ENCODE measurements around the gene DBX2. TPM values are rescaled to one million over a fixed set of nuclear protein-coding genes. Genes with fewer than 3 reads are reported as not detected.
"Not testable (repeated sequence)": the region's sequence is repeated elsewhere in the genome, so short reads cannot be mapped to it uniquely, and the experiment has no call there.

Gene DBX2
- total and polyA plus RNA-seq, 9 donors = 0.04 to 0.38 (median 0.17) TPM; not detected in 3

DNA sequence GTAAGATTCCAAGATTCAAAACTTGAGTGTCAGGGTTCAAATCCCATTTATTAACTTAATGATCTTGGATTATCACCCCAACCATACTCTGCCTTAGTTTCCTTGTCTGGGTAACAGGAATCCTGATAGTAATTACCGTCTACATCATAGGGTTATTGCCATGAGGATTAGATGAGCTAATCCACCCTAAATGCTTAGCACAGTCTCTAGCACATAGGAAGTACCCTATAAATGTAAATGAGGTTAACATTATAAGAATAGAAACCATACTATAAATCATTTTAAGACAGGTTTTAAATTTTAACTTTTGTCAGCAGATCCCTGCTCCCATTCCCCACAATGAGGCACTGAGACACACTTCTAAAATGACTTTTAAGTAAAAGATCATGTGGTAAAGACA lies 36.5 kb downstream of the DBX2 start:
- Histone ChIP-seq H3K4me3 (ENCODE audit: low read length) (no peak overlapping the region), H3K27me3 (ENCODE audit: control insufficient read depth, insufficient read depth, low read length) (no peaks in the 10 kb centered on the region), H3K4me1 (ENCODE audit: control insufficient read depth, insufficient read depth, low read length) (no peaks in the 10 kb centered on the region), H3K9me3 (replicated peaks; ENCODE audit: control insufficient read depth, low read depth, low read length) (no peaks in the 10 kb centered on the region), H3K36me3 (ENCODE audit: control insufficient read depth, insufficient read depth, low read length) (no peaks in the 10 kb centered on the region), H3K27ac (ENCODE audit: low read length) (no peak overlapping the region)
- no peak for DNase-seq
- no CpG with 5 or more reads among the region's 1 CpG for WGBS (ENCODE audit: insufficient coverage)

DNA sequence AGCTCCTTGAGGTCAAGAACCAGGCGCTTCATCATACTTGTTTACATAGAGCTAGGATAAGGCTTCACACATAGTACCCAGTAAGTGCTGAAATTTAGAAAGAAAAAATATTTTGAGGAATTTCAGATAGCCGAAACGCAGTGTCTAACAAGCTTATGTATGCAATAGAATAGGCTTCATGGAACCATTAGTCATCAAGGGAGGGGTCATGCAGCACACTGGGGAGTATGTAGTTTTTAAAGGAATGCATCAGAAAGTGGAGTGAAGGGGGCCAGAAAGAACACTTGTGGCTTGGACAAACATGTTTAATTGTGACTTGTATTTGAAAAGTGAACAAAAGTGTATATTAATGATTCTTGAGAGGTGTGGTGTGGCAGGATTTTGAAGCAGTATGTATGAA lies 38.1 kb downstream of the DBX2 start:
- Histone ChIP-seq H3K27me3 (ENCODE audit: control insufficient read depth, insufficient read depth, low read length) (no peaks in the 10 kb centered on the region), H3K4me3 (ENCODE audit: low read length) (no peak overlapping the region), H3K36me3 (ENCODE audit: control insufficient read depth, insufficient read depth, low read length) (no peaks in the 10 kb centered on the region), H3K9me3 (replicated peaks; ENCODE audit: control insufficient read depth, low read depth, low read length) (no peaks in the 10 kb centered on the region), H3K4me1 (ENCODE audit: control insufficient read depth, insufficient read depth, low read length) (no peaks in the 10 kb centered on the region), H3K27ac (ENCODE audit: low read length) (no peak overlapping the region)
- 88% methylated on average over 2 of the region's 3 CpGs for WGBS (ENCODE audit: insufficient coverage)
- no peak for DNase-seq

DNA sequence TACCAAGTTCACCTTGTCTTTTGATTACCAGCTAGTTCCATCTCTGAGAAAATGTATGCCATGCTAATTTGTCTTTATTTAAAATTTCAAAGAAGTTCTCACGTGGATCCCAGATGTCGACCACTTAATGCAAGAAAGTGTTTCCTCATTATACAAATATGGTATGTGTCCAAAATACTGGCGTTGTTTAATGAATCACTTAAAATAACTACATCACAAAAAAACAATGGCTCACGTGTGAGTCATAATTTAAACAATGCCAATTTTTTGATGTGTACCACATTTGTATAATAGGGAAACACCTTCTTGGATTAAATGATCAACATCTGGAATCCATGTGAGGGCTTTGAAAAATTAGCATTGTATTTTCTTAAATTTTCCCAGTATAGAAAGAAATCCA lies 40.8 kb downstream of the DBX2 start:
- no peak overlapping the region for H3K27ac ChIP-seq (ENCODE audit: low read length)
- DNase-seq = no peak
- no peaks in the 10 kb centered on the region for H3K36me3 ChIP-seq (ENCODE audit: control insufficient read depth, insufficient read depth, low read length)
- no peaks in the 10 kb centered on the region for H3K27me3 ChIP-seq (ENCODE audit: control insufficient read depth, insufficient read depth, low read length)
- no peaks in the 10 kb centered on the region for H3K4me1 ChIP-seq (ENCODE audit: control insufficient read depth, insufficient read depth, low read length)
- WGBS (ENCODE audit: insufficient coverage) = no CpG with 5 or more reads among the region's 4 CpGs
- H3K9me3 ChIP-seq (replicated peaks; ENCODE audit: control insufficient read depth, low read depth, low read length) = no peaks in the 10 kb centered on the region
- H3K4me3 ChIP-seq (ENCODE audit: low read length) = no peak overlapping the region

DNA sequence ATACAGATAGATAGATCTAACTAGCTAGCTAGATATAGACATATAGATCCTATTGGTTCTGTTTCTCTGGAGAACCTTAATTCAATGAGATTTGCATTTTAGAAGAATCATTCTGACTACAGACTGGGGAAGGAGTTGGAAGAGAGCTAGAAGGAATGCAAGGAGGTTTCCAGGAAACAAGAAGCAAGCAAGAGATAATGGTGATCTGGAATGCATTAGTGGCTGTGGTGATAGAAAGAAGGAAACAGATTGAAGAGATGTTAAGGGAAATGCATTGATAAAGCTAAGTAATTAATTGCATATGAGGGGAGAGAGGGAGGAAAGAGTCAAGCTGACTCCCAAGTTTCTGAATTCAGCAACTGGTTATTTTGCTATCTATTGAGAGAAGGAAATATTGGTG lies 42.7 kb downstream of the DBX2 start:
- no peaks in the 10 kb centered on the region for H3K4me1 ChIP-seq (ENCODE audit: control insufficient read depth, insufficient read depth, low read length)
- H3K4me3 ChIP-seq (ENCODE audit: low read length) = no peak overlapping the region
- DNase-seq = peak; percentile 24
- no peaks in the 10 kb centered on the region for H3K27me3 ChIP-seq (ENCODE audit: control insufficient read depth, insufficient read depth, low read length)
- no peaks in the 10 kb centered on the region for H3K36me3 ChIP-seq (ENCODE audit: control insufficient read depth, insufficient read depth, low read length)
- no peak overlapping the region for H3K27ac ChIP-seq (ENCODE audit: low read length)
- no peaks in the 10 kb centered on the region for H3K9me3 ChIP-seq (replicated peaks; ENCODE audit: control insufficient read depth, low read depth, low read length)

DNA sequence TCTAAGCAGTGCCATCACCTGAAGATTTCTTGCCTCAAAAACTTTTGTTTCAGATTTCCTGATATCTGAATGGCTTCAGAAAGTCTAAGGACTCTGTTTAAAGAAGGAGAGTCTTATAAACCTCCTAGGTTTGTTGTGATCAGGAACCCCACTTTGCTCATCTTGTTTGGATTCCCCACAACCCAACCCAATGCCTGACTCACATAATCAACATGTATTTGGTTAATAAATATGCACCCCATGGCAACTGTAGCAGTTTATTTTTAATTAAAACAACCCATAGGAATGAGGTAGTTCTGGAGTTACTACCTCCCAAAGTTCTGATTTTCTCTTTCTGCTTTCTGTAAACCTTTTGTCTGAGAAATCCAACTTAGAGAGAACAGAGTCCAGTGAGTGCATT lies 51.5 kb downstream of the DBX2 start:
- no peaks in the 10 kb centered on the region for H3K27me3 ChIP-seq (ENCODE audit: control insufficient read depth, insufficient read depth, low read length)
- H3K27ac ChIP-seq (ENCODE audit: low read length) = no peak overlapping the region
- no peak overlapping the region for H3K4me3 ChIP-seq (ENCODE audit: low read length)
- H3K9me3 ChIP-seq (replicated peaks; ENCODE audit: control insufficient read depth, low read depth, low read length) = no peaks in the 10 kb centered on the region
- no peaks in the 10 kb centered on the region for H3K36me3 ChIP-seq (ENCODE audit: control insufficient read depth, insufficient read depth, low read length)
- no peak for DNase-seq
- no peaks in the 10 kb centered on the region for H3K4me1 ChIP-seq (ENCODE audit: control insufficient read depth, insufficient read depth, low read length)

DNA sequence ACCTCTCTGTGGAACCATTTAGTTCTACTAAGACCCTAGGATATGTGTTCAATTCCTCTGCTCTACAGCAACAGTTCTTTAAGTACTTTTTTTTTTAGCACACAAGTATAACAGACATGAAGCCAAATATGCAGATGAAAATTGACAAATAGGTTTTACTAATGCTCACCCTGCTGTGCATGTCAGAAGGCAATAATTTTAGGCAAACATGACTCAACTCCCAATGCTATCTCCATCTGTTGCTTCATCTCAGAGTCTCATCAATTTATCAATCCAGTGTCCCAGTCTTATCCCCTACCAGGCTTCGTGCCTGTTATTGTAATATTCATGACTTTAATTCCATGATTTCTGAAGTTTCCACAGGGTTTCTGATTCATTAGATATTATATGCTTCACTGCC lies 57.7 kb downstream of the DBX2 start:
- no CpG with 5 or more reads among the region's 1 CpG for WGBS (ENCODE audit: insufficient coverage)
- no peaks in the 10 kb centered on the region for H3K4me1 ChIP-seq (ENCODE audit: control insufficient read depth, insufficient read depth, low read length)

DNA sequence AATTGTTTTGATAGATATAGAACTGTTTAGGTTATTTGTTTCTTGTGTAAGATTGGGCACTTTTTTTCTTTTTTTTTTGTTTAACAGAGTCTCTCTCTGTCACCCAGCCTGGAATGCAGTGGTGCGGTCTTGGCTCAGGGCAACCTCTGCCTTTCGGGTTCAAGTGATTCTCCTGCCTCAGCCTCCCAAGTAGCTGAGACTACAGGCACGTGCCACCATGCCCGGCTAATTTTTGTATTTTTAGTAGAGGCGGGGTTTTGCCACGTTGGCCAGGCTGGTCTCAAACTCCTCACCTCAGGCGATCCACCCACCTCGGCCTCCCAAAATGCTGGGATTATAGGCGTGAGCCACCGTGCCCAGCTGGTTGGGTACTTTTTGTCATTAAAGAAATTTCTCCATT lies 66.0 kb downstream of the DBX2 start:
- not testable (repeated sequence) for H3K27ac ChIP-seq (ENCODE audit: low read length); H3K9me3 ChIP-seq (replicated peaks; ENCODE audit: control insufficient read depth, low read depth, low read length); H3K4me1 ChIP-seq (ENCODE audit: control insufficient read depth, insufficient read depth, low read length); H3K4me3 ChIP-seq (ENCODE audit: low read length); DNase-seq; H3K36me3 ChIP-seq (ENCODE audit: control insufficient read depth, insufficient read depth, low read length); H3K27me3 ChIP-seq (ENCODE audit: control insufficient read depth, insufficient read depth, low read length)
- 90% methylated on average over 4 of the region's 10 CpGs for WGBS (ENCODE audit: insufficient coverage)

More for the DNA sequence above, 57.7 kb downstream of the DBX2 start:
- Histone ChIP-seq H3K9me3 (replicated peaks; ENCODE audit: control insufficient read depth, low read depth, low read length) (peaks cover 3% of the 10 kb centered on the region), H3K27ac (ENCODE audit: low read length) (no peak overlapping the region), H3K36me3 (ENCODE audit: control insufficient read depth, insufficient read depth, low read length) (no peaks in the 10 kb centered on the region), H3K27me3 (ENCODE audit: control insufficient read depth, insufficient read depth, low read length) (no peaks in the 10 kb centered on the region), H3K4me3 (ENCODE audit: low read length) (no peak overlapping the region)
- DNase-seq = no peak

DNA sequence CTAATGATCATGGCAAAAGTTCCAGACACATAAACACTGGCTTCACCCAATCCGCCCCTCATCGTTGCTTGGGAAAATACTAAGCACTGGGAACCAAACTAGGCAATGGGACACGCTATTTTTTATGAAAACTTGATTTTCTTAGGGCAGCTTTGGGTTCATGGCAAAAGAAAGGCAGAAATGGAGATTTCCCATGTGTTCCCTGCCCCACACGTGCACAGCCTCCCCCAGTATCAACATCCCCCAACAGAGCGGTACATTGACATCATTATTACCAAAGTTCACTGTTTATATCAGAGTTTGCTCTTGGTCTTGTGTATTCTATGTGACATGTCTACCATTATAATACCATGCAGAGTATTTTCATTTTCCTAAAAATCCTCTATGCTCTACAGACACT lies 71.0 kb downstream of the DBX2 start:
- Histone ChIP-seq H3K27me3 (ENCODE audit: control insufficient read depth, insufficient read depth, low read length) (no peaks in the 10 kb centered on the region), H3K4me1 (ENCODE audit: control insufficient read depth, insufficient read depth, low read length) (no peaks in the 10 kb centered on the region), H3K36me3 (ENCODE audit: control insufficient read depth, insufficient read depth, low read length) (no peaks in the 10 kb centered on the region), H3K9me3 (replicated peaks; ENCODE audit: control insufficient read depth, low read depth, low read length) (no peaks in the 10 kb centered on the region), H3K27ac (ENCODE audit: low read length) (no peak overlapping the region), H3K4me3 (ENCODE audit: low read length) (no peak overlapping the region)
- WGBS (ENCODE audit: insufficient coverage) = 84% methylated on average over 3 of the region's 5 CpGs
- DNase-seq = no peak

DNA sequence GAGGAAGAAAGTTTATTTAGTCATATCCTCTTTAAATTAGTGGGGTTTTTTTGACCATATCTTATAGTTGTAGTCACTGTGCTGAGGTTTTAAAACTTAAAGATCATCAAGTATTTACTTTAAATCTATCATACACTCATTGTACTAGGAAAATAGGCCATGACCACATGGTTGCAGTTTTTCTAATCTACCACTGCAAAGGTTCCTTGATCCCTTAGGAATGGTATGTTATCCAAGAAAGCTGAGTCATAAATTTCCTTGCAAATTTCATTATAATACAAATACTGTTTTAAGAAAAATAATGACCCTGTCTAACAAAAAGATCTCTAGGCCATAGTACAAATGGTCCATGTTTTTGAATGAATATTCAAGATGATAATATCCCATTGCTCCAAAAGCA lies 74.7 kb downstream of the DBX2 start:
- Histone ChIP-seq H3K27ac (ENCODE audit: low read length) (no peak overlapping the region), H3K27me3 (ENCODE audit: control insufficient read depth, insufficient read depth, low read length) (no peaks in the 10 kb centered on the region), H3K4me3 (ENCODE audit: low read length) (no peak overlapping the region), H3K4me1 (ENCODE audit: control insufficient read depth, insufficient read depth, low read length) (no peaks in the 10 kb centered on the region), H3K36me3 (ENCODE audit: control insufficient read depth, insufficient read depth, low read length) (no peaks in the 10 kb centered on the region), H3K9me3 (replicated peaks; ENCODE audit: control insufficient read depth, low read depth, low read length) (no peaks in the 10 kb centered on the region)
- DNase-seq = peak; percentile 11

DNA sequence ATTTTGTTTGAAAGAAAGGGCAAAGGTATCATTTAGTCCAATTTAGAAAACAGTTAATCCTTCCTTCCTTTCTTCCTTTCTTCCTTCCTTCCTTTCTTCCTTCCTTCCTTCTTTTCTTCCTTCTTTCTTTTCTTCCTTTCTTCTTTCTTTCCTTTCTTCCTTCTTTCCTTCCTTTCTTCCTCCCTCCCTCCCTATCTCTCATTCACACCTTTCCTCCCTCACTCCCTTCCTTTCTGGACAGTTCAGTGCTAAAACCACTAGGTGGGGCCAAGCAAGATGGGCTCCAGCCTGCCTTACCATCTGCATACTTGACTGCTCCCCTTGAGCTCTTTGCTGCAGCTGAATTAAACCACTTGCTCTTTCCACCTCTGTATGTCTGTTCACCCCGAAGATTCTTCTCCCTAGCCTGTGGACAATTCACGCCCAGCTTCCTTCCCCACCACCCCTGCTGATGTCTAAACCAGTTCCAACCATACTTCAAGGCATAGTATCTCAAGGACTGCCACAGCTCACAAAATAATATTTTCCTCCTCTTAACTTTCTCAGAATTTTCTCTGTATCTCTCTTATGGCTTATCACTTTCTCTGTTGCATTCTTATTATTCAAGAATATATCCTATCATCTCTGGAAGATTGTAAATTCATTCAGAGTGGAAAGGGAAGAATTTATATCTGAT lies 78.0 kb downstream of the DBX2 start:
- no peaks in the 10 kb centered on the region for H3K9me3 ChIP-seq (replicated peaks; ENCODE audit: control insufficient read depth, low read depth, low read length)
- peak; percentile 30 for DNase-seq
- WGBS (ENCODE audit: insufficient coverage) = 29% methylated on average over 2 of the region's 2 CpGs
- H3K27me3 ChIP-seq (ENCODE audit: control insufficient read depth, insufficient read depth, low read length) = no peaks in the 10 kb centered on the region
- H3K4me3 ChIP-seq (ENCODE audit: low read length) = no peak overlapping the region
- H3K27ac ChIP-seq (ENCODE audit: low read length) = no peak overlapping the region
- no peaks in the 10 kb centered on the region for H3K4me1 ChIP-seq (ENCODE audit: control insufficient read depth, insufficient read depth, low read length)
- H3K36me3 ChIP-seq (ENCODE audit: control insufficient read depth, insufficient read depth, low read length) = no peaks in the 10 kb centered on the region

DNA sequence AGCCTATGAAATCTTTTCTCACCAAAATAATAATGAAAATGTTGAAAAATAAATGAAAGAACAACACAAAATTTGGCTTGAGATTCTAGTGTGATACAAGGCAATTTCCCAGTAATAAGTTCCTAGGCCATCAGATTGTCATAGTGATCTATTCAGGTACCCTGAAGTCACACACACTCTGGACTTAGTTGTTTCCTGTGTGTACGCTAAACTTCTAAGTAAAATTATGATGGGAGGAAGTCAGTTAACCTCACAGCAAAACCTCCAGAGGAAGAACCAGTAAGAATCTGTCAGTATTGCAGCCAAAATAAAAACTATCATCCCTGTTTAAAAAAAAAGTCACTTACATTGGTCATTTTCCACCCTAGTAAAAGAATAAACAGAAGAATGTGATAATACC lies 81.9 kb downstream of the DBX2 start:
- Histone ChIP-seq H3K36me3 (ENCODE audit: control insufficient read depth, insufficient read depth, low read length) (no peaks in the 10 kb centered on the region), H3K4me1 (ENCODE audit: control insufficient read depth, insufficient read depth, low read length) (no peaks in the 10 kb centered on the region), H3K27me3 (ENCODE audit: control insufficient read depth, insufficient read depth, low read length) (no peaks in the 10 kb centered on the region), H3K9me3 (replicated peaks; ENCODE audit: control insufficient read depth, low read depth, low read length) (peaks cover 3% of the 10 kb centered on the region), H3K27ac (ENCODE audit: low read length) (no peak overlapping the region), H3K4me3 (ENCODE audit: low read length) (no peak overlapping the region)
- no peak for DNase-seq
- WGBS (ENCODE audit: insufficient coverage) = no CpG with 5 or more reads among the region's 1 CpG

Data from muscle of leg (tissue), 11 donors.